HUES48 (cell line): Measurements from ENCODE around the gene GRB10.

Experiments used
- H3K27ac ChIP-seq: one replicate; pipeline ENCODE4 v1.7.0; 2013; ENCODE audit warnings: low read depth, low read length, inconsistent platforms
- H3K27me3 ChIP-seq: 2 replicates; pipeline ENCODE4 v1.6.1; 2013; ENCODE audit warnings: mild to moderate bottlenecking, low read length; ENCODE audit not compliant: control insufficient read depth, insufficient read depth
- H3K36me3 ChIP-seq: 2 replicates; pipeline ENCODE4 v1.6.1; 2013; ENCODE audit warnings: low read length; ENCODE audit not compliant: control insufficient read depth, insufficient read depth
- H3K4me1 ChIP-seq: 2 replicates; pipeline ENCODE4 v1.6.1; 2013; ENCODE audit warnings: mild to moderate bottlenecking, low read length; ENCODE audit not compliant: control insufficient read depth, insufficient read depth
- H3K4me3 ChIP-seq: 2 replicates; pipeline ENCODE4 v1.5.1; 2013; ENCODE audit warnings: mild to moderate bottlenecking, low read depth, low read length
- H3K9ac ChIP-seq: 2 replicates; pipeline ENCODE4 v1.6.1; 2013; ENCODE audit warnings: mild to moderate bottlenecking, low read depth, low read length, moderate library complexity
- H3K9me3 ChIP-seq: 2 replicates; pipeline ENCODE4 v1.6.1; 2013; ENCODE audit warnings: low read length; ENCODE audit not compliant: control insufficient read depth, insufficient read depth

Gene GRB10

DNA sequence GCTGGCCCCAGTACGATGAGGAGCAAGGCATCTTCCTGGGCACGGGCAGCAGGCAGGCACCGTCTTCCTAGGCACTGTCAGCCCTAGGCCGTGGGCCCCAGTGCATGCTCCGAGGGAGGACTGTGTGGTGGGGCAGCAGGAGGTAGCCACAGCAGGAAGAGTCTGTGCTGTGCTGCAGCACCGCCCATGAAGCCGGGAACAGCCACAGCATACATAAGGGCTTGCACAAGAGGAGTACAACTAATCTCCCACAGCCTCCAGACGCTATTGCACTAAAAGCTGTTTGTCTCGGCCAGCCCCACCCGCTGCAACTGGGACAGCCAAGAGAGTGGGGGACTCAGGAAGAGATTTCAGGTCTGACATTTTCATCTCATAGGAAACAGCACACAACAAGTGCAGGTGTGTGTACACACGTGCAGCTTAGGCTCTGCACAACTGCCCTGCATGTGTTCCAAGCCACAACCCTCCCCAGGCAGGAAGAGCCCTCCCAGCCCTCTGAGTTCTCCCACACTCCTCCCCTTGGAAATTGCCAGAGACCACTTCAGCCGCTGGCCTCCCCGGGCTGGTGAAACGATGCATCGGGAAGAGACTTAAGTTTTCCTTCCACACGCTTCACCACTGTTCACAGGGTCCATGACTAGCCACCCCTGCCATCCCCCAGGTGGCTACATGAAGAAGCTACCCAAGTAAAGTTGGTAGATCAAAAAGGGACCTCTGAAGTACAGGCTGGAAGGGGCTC lies 129.4 kb downstream of the GRB10 start:
- H3K36me3 ChIP-seq: peaks cover 11% of the 10 kb centered on the region
- no peaks in the 10 kb centered on the region for H3K27me3 ChIP-seq
- no peak overlapping the region for H3K4me3 ChIP-seq
- no peaks in the 10 kb centered on the region for H3K4me1 ChIP-seq
- H3K9me3 ChIP-seq: no peaks in the 10 kb centered on the region
- H3K9ac ChIP-seq: no peak overlapping the region
- H3K27ac ChIP-seq: no peak overlapping the region

DNA sequence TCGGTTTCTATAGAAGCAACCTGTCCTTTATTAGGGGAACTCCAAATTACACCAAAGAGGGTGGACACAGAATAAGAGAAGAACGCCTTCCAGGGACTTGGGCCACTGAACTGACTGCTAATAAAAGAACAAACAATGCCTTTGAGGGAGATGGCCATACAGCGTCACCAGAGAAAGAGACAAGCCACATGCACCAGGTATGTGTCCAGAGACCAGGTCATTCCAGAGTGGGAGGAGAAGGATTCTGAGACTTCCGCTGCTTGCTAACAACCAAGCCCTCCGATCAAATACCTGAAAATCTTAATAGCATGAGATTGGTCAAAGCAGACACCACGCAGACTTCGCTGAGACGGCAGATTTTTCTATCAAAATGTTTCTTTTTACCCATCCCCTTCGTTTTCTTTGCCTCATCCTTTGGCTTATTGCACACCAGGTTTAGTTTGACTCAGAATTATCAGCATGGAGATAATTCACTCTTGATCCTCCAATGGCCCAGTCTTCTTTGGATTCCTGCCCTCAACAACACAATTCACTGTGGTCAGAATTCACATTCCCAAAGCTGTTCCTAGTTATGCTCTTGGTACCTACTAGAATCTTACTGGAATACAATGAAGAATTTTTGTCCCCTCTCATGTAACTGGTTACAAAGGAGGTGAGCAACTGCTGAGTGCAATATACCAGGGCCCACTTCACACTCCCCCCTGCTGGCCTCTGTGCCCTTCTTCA lies 130.1 kb downstream of the GRB10 start:
- H3K27me3 ChIP-seq: no peaks in the 10 kb centered on the region
- no peaks in the 10 kb centered on the region for H3K9me3 ChIP-seq
- H3K4me1 ChIP-seq: no peaks in the 10 kb centered on the region
- H3K36me3 ChIP-seq: peaks cover 11% of the 10 kb centered on the region
- H3K9ac ChIP-seq: no peak overlapping the region
- H3K4me3 ChIP-seq: no peak overlapping the region
- no peak overlapping the region for H3K27ac ChIP-seq

DNA sequence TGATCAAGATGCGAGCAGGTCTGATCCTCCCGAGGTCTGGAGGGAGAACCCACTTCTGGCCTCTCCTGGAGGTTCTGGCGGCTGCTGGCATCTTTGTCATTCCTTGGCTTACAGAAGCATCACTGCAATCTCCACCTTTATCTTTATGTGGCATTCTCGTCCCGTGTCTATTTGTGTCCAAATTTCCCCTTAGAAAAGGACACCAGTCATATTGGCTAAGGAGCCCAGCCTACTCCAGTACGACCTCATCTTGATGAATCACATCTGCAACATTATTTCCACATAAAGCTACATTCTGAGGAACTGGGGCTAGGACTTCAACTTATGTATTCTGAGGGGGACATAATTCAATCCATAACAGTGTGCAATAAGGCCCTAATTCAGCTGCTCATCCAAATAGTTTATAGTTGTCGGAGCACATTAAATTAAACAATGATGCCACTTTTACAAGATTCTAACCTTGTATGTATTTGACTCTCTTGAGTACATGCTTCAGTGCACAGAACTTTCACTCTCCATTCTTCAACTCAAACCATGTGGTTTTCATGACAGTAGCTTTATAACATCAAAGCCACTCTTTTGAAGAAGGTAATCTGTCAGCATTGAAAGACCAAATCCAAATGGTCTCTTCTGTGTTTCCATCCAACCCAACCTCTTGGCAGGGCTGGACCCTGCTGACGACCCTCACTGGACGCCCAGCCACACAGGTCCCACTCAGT lies 131.3 kb downstream of the GRB10 start:
- H3K27me3 ChIP-seq: no peaks in the 10 kb centered on the region
- no peaks in the 10 kb centered on the region for H3K9me3 ChIP-seq
- H3K9ac ChIP-seq: no peak overlapping the region
- H3K36me3 ChIP-seq: peaks cover 8% of the 10 kb centered on the region
- no peak overlapping the region for H3K4me3 ChIP-seq
- H3K27ac ChIP-seq: no peak overlapping the region
- H3K4me1 ChIP-seq: no peaks in the 10 kb centered on the region

DNA sequence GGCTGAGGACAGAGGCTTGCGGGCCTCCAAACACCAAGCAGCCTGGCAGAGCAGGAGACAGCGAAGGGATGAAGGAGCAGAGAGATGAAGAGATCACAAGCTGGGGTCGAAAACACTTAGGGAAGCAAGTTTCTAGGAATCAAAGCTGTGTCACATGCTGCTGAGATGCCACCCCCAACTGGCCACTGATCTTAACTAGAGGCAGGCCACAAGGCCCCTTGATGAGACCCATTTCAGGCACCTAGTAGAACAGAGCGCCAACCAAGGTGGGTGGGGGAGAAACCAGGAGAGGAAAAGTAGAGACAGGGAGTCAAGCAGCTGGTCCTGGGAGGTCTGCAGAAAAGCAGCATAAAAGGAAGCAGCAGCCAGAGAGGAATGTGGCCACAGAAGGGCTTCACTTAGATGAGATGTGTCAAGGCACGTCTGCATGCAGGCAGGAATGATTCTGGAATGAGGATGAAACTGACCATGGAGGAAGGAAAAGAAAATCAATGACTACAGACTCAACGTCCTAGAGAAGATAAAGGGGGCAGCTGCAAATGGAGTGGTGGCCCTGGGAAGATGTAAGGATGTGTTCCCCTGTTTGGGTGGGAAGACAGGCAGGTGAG lies 132.5 kb downstream of the GRB10 start:
- Histone ChIP-seq H3K27me3 (no peaks in the 10 kb centered on the region), H3K9me3 (no peaks in the 10 kb centered on the region), H3K4me1 (no peaks in the 10 kb centered on the region), H3K27ac (no peak overlapping the region), H3K4me3 (no peak overlapping the region), H3K36me3 (peaks cover 3% of the 10 kb centered on the region), H3K9ac (no peak overlapping the region)

DNA sequence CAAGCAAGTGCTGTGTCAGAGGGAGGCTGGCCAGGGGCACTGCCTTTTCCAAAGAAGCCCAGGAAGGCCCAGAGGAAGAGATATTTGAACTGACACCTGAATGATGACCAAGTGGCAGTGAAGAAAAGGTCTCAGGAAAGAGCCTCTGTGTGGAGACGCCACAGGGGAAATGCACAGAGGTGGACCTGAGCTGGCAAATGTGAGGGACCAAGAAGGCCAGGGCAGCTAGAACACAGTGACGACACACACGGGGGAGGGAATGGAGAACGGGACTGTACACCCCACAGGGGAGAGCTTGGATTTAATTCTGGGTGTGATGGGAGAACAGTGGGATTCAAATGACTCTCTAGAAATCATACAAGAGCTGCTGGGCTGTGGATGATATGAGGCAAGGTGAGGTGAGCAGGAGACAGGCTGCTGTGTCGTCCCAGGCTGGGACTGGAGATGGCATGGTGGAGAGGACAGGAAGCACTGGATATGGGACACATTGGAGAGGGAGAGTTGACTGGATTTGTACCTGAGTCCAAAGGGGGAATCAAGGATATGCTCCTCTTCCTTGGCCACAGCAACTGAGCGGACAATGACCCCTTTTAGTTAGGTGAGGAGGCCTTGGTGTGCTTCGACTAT lies 133.3 kb downstream of the GRB10 start:
- H3K27me3 ChIP-seq: no peaks in the 10 kb centered on the region
- no peak overlapping the region for H3K9ac ChIP-seq
- H3K36me3 ChIP-seq: peaks cover 3% of the 10 kb centered on the region
- H3K9me3 ChIP-seq: no peaks in the 10 kb centered on the region
- no peak overlapping the region for H3K4me3 ChIP-seq
- H3K4me1 ChIP-seq: no peaks in the 10 kb centered on the region
- no peak overlapping the region for H3K27ac ChIP-seq

DNA sequence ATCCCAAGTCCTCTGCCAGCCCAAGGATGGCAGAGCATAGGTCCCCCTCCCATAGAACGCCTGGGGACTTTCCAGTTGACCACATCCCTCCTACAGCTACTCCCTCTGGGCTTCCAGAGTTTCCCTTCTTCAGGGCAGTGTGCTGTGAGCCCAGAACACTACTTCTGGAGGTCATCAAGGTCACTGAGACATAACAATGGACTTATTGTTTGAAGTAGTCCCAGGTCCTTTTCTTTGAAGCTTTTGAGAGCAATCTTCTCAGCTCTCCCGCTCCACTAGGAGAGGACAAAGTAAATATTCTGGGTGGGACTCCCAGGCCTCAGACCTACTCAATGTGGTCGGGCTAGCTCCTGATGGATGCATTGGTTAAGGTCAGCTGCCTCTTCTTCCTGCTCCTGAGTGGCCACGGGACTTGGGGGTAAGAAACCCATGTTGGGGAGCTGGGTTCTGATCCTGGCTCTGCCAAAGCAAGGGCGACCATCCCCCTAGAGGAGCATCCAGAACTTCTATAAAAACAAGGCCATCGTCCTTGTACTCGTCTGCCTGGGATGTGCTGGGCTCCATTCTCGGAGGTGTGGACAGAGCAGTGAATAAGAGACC lies 134.0 kb downstream of the GRB10 start:
- no peaks in the 10 kb centered on the region for H3K27me3 ChIP-seq
- no peaks in the 10 kb centered on the region for H3K9me3 ChIP-seq
- no peak overlapping the region for H3K27ac ChIP-seq
- H3K4me3 ChIP-seq: no peak overlapping the region
- no peak overlapping the region for H3K9ac ChIP-seq
- H3K4me1 ChIP-seq: no peaks in the 10 kb centered on the region
- H3K36me3 ChIP-seq: peaks cover 3% of the 10 kb centered on the region

DNA sequence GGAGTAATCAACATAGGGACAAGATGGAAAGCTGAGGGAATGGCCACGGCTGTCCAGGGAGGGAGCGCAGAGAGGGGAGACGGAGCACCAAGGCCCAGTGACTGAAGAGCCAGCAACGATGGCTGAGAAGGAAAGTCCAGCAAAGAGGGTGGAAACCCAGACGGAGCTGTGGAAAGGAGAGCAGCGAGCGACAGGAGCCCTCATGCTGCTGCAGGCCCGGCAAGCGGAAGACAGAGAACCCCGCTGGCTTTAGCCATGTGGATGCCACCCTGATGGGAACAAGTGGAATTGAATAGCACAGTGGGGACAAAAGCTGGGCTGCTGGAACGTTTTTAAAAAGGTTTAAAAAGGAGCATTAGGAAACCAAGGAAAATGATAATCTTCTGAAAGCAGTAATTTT lies 134.6 kb downstream of the GRB10 start:
- Histone ChIP-seq H3K4me1 (no peaks in the 10 kb centered on the region), H3K9me3 (no peaks in the 10 kb centered on the region), H3K27me3 (no peaks in the 10 kb centered on the region), H3K27ac (no peak overlapping the region), H3K9ac (no peak overlapping the region), H3K36me3 (peaks cover 3% of the 10 kb centered on the region), H3K4me3 (no peak overlapping the region)

DNA sequence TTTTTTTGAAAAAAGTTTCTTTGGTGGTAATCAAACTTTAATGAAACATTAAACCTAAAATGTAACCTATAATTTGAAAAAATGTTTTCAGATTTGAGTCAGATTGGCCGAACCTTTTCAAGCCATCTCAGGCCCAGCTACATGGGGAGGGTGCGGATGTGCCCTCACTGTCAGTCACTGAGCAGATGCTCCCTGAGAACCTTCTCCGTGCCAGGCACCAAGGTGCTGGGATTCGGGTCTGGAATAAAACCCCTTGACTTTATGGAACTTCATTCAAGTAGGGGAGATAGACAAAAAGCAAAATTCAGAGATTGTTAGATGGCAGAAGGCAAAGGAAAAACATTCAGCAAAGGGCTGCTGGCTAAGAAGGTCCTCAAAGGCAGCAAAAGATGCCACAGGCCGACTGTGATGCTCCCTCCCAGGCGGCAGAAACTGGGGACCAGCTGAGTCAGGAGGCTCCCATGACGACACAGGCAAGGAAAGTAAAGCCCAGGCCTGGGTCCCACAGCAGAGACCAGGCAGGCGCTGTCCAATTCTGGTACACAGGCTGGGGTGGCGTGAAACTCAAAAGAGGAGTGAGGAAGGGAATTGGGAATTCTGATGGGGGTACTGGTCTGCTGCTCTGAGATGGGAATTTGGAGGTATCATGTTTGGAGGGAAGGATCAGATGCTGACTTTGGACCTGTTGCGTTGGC lies 135.3 kb downstream of the GRB10 start:
- no peaks in the 10 kb centered on the region for H3K27me3 ChIP-seq

DNA sequence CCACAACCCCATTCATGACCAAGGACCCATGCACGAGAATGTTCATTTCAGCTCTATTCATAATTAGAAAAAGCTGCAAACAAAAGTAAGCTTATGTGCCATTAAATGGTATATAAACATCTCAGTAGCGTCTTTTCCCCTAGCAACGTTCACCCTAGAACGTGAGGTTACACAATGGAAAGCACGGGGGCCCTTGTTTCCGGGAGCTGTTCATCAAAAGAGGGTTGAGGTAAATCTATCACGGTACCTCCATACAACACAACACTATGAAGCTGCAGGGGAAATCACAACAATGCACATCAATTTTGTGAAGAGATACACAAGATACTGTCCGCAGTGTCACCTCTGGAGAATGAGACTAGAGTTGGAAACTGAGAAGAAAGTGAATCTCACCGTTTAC lies 136.6 kb downstream of the GRB10 start:
- H3K36me3 ChIP-seq: no peaks in the 10 kb centered on the region; the same call in 1 of the 2 replicates
- H3K9me3 ChIP-seq: no peaks in the 10 kb centered on the region
- no peak overlapping the region for H3K27ac ChIP-seq
- no peaks in the 10 kb centered on the region for H3K27me3 ChIP-seq
- no peak overlapping the region for H3K9ac ChIP-seq
- H3K4me3 ChIP-seq: no peak overlapping the region
- no peaks in the 10 kb centered on the region for H3K4me1 ChIP-seq

More for the DNA sequence above, 135.3 kb downstream of the GRB10 start:
- Histone ChIP-seq H3K9me3 (no peaks in the 10 kb centered on the region), H3K9ac (no peak overlapping the region), H3K4me3 (no peak overlapping the region), H3K27ac (no peak overlapping the region), H3K4me1 (no peaks in the 10 kb centered on the region), H3K36me3 (peaks cover 3% of the 10 kb centered on the region)

DNA sequence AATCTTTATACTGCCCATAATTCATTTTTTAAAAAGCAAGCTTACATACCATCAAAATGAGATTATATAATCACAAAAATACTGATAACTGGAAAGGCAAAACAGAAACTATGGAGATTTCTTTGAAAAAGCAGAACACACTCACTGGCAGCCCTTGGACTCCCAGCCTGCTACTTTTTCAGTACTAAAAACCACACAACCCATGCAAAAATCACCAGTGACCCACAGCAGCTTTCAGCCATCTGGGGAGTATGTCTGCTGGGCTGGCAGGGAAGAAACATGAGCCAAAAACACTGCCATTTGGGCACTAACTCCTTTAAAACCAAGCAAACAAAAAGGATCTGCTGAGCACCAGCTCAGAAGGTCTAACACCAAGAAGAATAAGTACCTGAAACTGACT lies 137.5 kb downstream of the GRB10 start:
- H3K27ac ChIP-seq: no peak overlapping the region
- H3K4me3 ChIP-seq: no peak overlapping the region
- no peaks in the 10 kb centered on the region for H3K4me1 ChIP-seq
- H3K9me3 ChIP-seq: no peaks in the 10 kb centered on the region
- no peaks in the 10 kb centered on the region; the same call in 1 of the 2 replicates for H3K36me3 ChIP-seq
- no peak overlapping the region for H3K9ac ChIP-seq
- H3K27me3 ChIP-seq: no peaks in the 10 kb centered on the region
